Measurements from ENCODE around the gene MRPL39. TPM values are rescaled to one million over a fixed set of nuclear protein-coding genes. Genes with fewer than 3 reads are reported as not detected.

The MRPL39 gene
- total RNA-seq, 2 donors from 2014 or later, result 43.2 to 46.3 TPM

DNA sequence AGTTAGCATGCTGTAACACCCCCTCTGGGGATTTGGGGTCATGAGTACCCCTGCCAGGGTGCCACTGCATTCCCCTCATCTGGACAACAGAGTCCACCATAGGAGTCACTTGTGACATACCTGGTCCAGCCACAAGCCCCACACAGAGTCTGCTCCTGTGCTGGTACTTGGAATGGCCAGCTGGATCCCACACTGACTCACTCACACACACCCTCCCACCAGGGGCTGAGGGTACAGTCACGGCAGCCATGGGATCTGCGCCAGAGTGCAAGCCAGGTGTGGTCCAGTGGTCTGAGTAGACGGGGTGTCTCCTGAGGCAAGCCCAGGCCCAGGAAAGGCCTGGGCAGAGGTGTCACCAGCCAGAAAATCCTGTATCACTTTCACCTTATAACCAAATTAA is 67.7 kb downstream of the MRPL39 start:
- no peaks in the 10 kb centered on the region for H3K9me3 Mint-ChIP-seq
- no peak overlapping the region for H3K27ac Mint-ChIP-seq
- no peak overlapping the region for H3K9ac ChIP-seq (ENCODE audit: extremely low read depth, low read length, poor library complexity, severe bottlenecking)
- H3K4me1 Mint-ChIP-seq, result no peaks in the 10 kb centered on the region
- no peaks in the 10 kb centered on the region for H3K36me3 Mint-ChIP-seq (ENCODE audit: low read depth)
- peaks cover 13% of the 10 kb centered on the region for H3K9me3 ChIP-seq (ENCODE audit: control insufficient read depth, low read length)
- WGBS, 2 experiments (ENCODE audit: insufficient coverage in 1 of 2, insufficient read length in 1 of 2), result 88% methylated on average over 3 of the region's 3 CpGs; no CpG with 5 or more reads in 1 of the 2 experiments
- no peak overlapping the region for H3K4me3 ChIP-seq (ENCODE audit: low read length)
- no peaks in the 10 kb centered on the region for H3K36me3 ChIP-seq (ENCODE audit: control insufficient read depth, insufficient read depth, low read length)
- H3K4me3 Mint-ChIP-seq, result no peak overlapping the region
- no peaks in the 10 kb centered on the region for H3K27me3 ChIP-seq (ENCODE audit: control insufficient read depth, insufficient read depth, low read length, poor library complexity, severe bottlenecking)
- TF ChIP-seq, protein P1, sequence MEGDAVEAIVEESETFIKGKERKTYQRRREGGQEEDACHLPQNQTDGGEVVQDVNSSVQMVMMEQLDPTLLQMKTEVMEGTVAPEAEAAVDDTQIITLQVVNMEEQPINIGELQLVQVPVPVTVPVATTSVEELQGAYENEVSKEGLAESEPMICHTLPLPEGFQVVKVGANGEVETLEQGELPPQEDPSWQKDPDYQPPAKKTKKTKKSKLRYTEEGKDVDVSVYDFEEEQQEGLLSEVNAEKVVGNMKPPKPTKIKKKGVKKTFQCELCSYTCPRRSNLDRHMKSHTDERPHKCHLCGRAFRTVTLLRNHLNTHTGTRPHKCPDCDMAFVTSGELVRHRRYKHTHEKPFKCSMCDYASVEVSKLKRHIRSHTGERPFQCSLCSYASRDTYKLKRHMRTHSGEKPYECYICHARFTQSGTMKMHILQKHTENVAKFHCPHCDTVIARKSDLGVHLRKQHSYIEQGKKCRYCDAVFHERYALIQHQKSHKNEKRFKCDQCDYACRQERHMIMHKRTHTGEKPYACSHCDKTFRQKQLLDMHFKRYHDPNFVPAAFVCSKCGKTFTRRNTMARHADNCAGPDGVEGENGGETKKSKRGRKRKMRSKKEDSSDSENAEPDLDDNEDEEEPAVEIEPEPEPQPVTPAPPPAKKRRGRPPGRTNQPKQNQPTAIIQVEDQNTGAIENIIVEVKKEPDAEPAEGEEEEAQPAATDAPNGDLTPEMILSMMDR (conservative IDR thresholded peaks at IDR 0.05), result no peak
- no peaks in the 10 kb centered on the region for H3K4me1 ChIP-seq (ENCODE audit: control insufficient read depth, insufficient read depth, low read length)
- no peak for DNase-seq
- no peak overlapping the region for H3K27ac ChIP-seq (ENCODE audit: low read depth, low read length)
- no peaks in the 10 kb centered on the region for H3K27me3 Mint-ChIP-seq (ENCODE audit: insufficient read depth)

DNA sequence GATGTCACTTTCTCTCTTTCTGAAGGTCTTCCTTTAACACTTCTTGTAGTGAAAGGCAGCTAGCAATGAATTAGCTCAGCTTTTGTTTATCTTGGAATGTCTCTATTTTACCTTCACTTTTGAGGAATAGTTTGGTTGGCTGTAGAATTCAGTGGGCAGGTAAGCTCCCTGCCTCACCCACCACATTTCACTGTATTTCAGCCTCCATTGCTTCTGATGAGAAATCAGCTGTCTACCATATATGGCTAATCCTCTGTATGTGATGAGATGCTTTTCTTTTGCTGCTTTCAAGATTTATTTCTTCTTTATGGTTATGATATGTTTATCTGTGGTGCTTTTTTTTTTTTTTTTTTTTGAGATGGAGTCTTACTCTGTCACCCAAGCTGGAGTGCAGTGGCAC is 70.1 kb downstream of the MRPL39 start:
- Mint-ChIP-seq H3K4me3 (no peak overlapping the region), H3K27ac (no peak overlapping the region)

DNA sequence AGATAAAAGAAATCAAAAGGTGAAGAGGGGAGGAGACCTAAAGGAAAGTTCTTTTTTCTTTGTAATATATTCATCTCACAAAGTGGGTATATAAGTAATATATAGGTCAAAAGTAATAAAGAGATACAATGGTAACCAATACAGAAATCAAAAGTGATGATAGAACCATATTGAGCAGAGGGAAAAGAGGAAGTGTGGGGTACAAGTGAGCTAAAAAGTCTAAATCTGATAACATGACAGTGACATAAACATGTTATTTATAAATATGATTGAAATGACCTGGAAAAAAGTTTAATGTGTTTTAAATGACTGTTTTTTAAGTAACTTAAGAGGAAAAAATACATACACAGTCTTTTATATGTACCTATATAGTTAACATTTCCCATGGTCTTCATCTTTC is 70.5 kb downstream of the MRPL39 start:
- Mint-ChIP-seq H3K4me3 (no peak overlapping the region), H3K9me3 (no peaks in the 10 kb centered on the region), H3K4me1 (no peaks in the 10 kb centered on the region), H3K36me3 (ENCODE audit: low read depth) (no peaks in the 10 kb centered on the region), H3K27ac (no peak overlapping the region), H3K27me3 (ENCODE audit: insufficient read depth) (no peaks in the 10 kb centered on the region)
- no peaks in the 10 kb centered on the region for H3K27me3 ChIP-seq (ENCODE audit: control insufficient read depth, insufficient read depth, low read length, poor library complexity, severe bottlenecking)
- no peak overlapping the region for H3K27ac ChIP-seq (ENCODE audit: low read depth, low read length)
- no peak overlapping the region for H3K4me3 ChIP-seq (ENCODE audit: low read length)
- H3K9me3 ChIP-seq (ENCODE audit: control insufficient read depth, low read length), result peaks cover 13% of the 10 kb centered on the region
- no peak for DNase-seq
- H3K4me1 ChIP-seq (ENCODE audit: control insufficient read depth, insufficient read depth, low read length), result no peaks in the 10 kb centered on the region
- no peaks in the 10 kb centered on the region for H3K36me3 ChIP-seq (ENCODE audit: control insufficient read depth, insufficient read depth, low read length)
- no peak overlapping the region for H3K9ac ChIP-seq (ENCODE audit: extremely low read depth, low read length, poor library complexity, severe bottlenecking)
- TF ChIP-seq, protein P1 (conservative IDR thresholded peaks at IDR 0.05), result no peak

More for the DNA sequence above, 70.1 kb downstream of the MRPL39 start:
- TF ChIP-seq, protein P1 (conservative IDR thresholded peaks at IDR 0.05), result no peak
- Histone ChIP-seq H3K4me3 (ENCODE audit: low read length) (no peak overlapping the region), H3K9me3 (ENCODE audit: control insufficient read depth, low read length) (peaks cover 13% of the 10 kb centered on the region), H3K9ac (ENCODE audit: extremely low read depth, low read length, poor library complexity, severe bottlenecking) (no peak overlapping the region), H3K27me3 (ENCODE audit: control insufficient read depth, insufficient read depth, low read length, poor library complexity, severe bottlenecking) (no peaks in the 10 kb centered on the region), H3K27ac (ENCODE audit: low read depth, low read length) (no peak overlapping the region), H3K4me1 (ENCODE audit: control insufficient read depth, insufficient read depth, low read length) (no peaks in the 10 kb centered on the region), H3K36me3 (ENCODE audit: control insufficient read depth, insufficient read depth, low read length) (no peaks in the 10 kb centered on the region)
- no peak for DNase-seq
- H3K27me3 Mint-ChIP-seq (ENCODE audit: insufficient read depth), result no peaks in the 10 kb centered on the region
- no peaks in the 10 kb centered on the region for H3K36me3 Mint-ChIP-seq (ENCODE audit: low read depth)
- H3K4me1 Mint-ChIP-seq, result no peaks in the 10 kb centered on the region
- no peaks in the 10 kb centered on the region for H3K9me3 Mint-ChIP-seq
